ENCODE results near the gene GAPT. TPM values are rescaled to one million over a fixed set of nuclear protein-coding genes. Genes with fewer than 3 reads are reported as not detected.
A peak's percentile ranks its signal among the peaks of the same experiment; 100 is the strongest.

The GAPT gene
- total RNA-seq: 0.92 TPM
- long read RNA-seq: 0 reads

DNA sequence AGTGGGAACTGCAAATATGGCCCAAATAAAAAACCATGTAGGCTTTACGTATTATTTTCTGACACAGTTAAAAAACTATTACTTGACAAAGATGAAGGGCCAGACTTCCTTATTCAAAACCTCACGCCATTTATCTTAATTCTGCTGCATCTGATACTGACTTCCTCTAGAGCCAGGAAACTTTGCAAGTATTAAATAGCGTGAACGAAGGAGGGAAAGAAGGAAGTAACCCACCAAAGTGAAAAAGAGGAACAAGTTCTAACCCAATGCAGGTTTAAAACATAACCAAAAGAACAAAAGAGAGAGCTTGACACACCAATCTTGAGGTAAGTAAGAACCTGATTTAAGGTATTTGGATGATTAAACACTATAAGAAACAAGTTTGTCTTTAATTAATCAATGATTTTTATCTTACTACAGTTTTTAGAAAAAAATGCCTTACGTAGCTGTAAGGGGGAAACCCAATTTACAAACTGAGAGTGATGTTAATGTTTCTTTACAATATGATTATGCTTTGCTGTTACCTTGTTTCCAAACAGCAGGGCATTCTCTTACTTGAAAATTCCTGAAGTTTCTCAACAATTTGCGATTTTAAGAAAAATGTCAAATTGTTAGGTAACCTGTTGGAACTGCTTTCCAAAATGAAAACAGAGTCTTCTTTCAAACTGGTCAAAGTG is at the start of gene GAPT:
Gene GAPT, plus strand, starts transcription at position 220 of the 677 bp plus-strand sequence. CDS start 3,102 bp downstream, outside the sequence.
- DNase-seq (ENCODE audit: missing footprints) (no peak), ATAC-seq (no peak)
- intact Hi-C loops (cut with DNase I): loop anchor here (10.0 kb wide), 1 partner anchor 323 kb away; no protein-coding TSS in a partner anchor

DNA sequence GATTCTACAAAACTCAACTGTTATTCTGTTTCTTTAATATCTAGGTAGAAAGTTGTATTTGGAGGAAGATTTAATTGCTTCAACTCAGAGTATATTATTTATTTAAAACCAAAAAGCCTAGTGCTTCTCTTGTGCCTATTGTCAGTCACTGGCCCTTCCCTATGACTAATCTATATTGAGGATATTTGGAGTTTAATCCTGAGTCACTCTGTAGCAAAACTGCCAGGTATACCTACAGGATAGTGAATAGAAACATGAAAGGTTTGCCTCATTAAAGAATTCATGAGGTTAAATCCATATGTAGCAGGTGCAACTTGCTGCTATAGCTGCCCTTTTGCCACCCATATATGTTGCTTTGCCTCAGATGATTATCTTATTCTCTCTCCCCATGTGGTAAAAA is 46.4 kb upstream of the GAPT start:
- no peak for ATAC-seq
- intact Hi-C loops (cut with DNase I): no loop called here
- DNase-seq (ENCODE audit: missing footprints): no peak

DNA sequence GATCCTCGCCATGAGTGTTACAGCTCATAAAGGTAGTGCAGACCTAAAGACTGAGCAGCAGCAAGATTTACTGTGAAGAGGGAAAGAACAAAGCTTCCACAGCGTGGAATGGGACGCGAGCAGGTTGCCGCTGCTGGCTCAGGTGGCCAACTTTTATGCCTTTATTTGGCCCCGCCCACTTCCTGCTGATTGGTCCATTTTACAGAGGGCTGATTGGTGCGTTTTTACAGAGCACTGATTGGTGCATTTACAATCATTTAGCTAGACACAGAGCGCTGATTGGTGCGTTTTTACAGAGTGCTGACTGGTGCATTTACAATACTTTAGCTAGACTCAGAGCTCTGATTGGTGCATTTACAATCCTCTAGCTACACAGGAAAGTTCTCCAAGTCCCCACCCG is 45.2 kb upstream of the GAPT start:
- DNase-seq (ENCODE audit: missing footprints): peak; percentile 37
- intact Hi-C loops (cut with DNase I): no loop called here
- ATAC-seq: no peak

DNA sequence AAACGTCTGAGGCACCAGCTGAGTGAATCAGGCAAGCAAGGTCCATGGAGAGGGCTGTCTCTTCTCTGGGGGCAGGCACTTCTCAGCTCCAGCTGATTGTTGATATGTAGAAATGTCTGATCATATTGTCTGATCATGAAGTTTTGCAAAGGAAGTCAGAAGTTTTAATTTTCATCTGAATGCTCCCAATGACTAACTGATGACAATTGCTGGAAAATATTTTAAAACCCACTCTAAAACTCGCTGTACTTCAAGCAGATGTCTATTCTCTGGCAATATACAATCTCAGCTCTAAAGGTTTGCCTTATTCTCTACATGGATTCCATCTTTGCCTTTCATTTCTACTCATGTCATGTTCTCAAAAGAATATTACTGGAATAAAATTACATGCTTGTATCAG is 44.0 kb upstream of the GAPT start:
- DNase-seq (ENCODE audit: missing footprints) (no peak), ATAC-seq (no peak)
- intact Hi-C loops (cut with DNase I): no loop called here

DNA sequence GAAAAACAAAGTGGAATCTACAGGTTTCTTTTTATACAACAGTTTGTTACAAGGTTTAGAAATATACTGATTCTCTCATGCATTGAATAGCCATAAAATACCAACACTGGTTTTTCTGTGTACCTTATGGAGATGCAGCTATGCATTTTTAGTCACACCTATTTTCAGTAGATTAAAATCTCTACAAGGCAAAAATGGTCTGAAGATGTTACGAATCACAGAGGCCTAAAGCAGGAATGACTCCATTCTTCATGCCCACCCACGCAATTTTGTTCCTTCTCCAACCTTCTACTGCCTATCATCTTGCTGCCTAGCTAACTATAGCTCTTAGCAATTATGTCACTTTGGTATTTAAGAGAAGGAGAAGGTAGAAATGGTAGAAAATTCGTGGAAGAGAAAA is 41.2 kb upstream of the GAPT start:
- ATAC-seq: no peak
- intact Hi-C loops (cut with DNase I): loop anchor here (10.0 kb wide), 1 partner anchor 85 kb away; no protein-coding TSS in a partner anchor
- no peak for DNase-seq (ENCODE audit: missing footprints)

DNA sequence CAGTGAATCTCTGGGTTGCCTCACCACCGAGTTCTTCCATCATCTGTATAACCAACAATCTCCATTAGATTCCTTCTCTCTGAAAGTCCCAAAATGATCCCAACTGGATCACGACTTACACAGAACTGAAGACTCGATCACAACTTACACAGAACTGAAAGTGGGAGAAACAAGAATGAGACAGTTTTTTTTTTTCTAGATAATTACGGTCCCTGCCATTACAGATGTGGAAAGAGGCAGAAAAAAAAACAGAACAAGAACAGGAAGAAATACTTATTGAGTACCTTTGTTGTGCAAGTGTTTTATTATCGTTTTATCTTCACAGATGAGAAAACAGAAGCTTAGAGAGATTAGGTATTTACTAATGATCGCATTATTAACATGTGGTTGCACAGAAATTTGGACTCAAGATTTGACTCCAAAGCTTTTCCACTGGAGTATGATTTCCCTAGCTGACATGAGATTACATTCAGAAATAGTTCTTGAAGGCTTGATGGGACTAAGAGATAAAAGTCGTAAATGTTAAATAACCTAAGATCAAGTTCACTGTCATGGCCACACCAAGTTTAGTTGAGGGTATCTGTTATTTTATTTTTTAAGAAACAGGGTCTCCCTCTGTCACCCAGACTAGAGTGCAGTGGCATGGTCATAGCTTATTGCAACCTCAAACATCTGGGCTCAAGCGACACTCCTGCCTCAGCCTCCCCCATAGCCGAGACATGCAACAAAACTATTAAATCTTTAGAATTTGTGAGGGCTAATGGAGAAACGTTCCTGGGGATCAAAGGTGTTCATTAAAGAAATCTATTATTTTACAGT is 40.2 kb upstream of the GAPT start:
- no peak for DNase-seq (ENCODE audit: missing footprints)
- ATAC-seq: no peak
- intact Hi-C loops (cut with DNase I): loop anchor here (10.0 kb wide), 1 partner anchor 86 kb away; no protein-coding TSS in a partner anchor

DNA sequence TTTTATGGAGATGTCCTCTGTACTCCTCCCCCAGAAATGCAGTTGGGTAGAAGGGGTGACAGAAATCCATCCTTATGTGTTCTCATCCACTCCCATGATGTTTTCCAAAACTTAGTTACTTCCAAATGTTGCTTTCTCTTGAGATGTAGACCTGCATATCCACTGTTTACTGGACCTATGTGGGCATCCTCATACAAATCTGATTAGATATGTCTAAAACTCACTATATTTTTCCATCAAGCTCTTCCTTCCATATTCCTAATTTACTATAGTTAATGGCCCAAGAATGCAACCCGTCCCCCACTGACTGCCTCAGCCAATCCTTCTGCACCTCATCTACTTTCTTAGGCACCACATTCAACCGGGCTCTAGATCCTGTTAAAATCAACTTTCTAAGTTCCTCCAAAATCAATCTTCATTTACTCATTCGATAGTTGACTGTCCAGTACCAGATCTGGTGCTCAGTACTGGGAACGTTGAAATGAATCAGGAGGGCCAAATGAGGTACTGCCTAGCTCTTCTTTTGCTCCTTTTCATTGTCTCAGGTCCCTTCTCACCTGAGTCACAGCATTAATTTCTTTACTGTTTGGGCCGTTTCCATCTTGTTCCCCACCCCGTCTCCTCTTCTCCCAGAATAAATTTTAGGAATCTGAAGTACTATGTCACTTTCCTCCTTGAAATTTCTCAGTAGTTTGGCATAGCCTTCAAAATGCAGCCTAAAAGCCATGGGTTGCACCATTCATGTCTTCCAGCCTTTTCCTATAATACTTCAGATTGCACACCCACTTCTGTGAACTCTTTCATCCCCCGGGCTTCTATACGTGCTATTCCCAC is 39.3 kb upstream of the GAPT start:
- DNase-seq (ENCODE audit: missing footprints) (no peak), ATAC-seq (no peak)
- intact Hi-C loops (cut with DNase I): loop anchor here (10.0 kb wide), 1 partner anchor 87 kb away; no protein-coding TSS in a partner anchor

DNA sequence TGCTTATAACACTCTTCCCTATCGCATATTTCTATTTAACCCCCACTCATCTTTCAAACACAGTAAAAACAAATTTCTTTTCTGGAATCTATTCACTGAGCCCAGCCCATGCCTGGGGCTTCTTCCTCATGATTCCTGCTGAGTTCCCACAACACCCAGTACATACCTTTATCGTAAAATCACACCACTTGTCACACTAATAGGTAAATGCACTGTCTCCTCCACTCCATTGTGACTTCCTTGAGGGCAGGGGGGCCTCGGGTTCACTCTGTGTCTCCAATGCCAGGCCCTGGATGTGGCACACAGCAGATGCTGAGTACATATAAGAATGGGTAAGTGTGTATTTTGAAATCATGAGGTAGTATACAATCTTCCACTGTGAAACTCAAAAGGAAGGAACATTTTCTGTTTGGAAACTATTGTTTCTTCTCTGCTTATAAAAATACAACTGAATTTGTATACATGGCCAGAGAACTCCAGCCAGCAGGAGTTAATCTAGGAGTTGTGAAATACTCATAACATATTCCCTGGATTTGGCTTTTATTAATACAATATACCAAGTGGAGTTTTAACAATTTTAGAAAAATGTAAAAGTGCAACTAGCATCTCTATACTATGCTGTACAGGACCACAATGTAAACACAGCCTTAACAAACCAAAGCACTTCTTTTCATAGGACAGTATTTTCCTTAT is 38.5 kb upstream of the GAPT start:
- intact Hi-C loops (cut with DNase I): loop anchor here (10.0 kb wide), 1 partner anchor 88 kb away; no protein-coding TSS in a partner anchor
- DNase-seq (ENCODE audit: missing footprints) (no peak), ATAC-seq (no peak)

DNA sequence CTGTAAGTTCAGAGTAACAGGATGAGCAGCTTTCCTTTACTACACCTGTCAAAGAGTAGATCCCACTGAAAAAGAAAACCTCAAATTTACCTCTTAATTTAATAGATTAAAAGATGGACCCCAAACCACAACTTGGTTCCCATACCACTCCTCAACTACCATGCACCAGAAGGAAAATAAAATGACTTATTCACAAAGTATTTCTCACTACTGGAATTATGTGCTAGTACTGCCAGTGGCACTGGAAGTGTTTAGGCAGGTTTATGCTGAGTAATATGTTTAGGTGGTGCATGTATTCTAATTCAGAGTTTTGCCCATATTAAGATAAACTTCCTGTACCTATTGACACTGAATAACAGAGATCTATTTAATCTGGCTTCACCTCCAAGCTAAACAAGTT is 37.9 kb upstream of the GAPT start:
- intact Hi-C loops (cut with DNase I): loop anchor here (10.0 kb wide), 1 partner anchor 89 kb away; no protein-coding TSS in a partner anchor
- ATAC-seq (no peak), DNase-seq (ENCODE audit: missing footprints) (no peak)

DNA sequence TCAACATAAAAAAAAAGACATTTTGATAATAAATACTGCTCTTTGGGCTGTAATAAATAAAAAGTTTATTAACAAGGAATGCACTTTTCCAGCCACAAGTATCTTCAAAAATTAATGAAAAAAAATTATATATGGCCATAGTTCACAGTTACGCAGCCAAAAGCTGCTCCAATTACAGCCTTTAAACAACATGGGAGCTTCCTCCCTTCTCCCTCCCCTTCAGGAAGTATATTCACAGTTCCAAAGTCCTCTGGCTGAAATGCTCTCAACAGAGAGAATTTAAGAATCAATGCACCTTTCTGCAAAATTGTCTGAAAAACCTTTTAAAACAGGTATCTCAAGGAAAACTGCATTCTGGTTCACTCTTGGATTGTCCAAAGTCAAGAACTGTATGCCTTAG is 37.2 kb upstream of the GAPT start:
- ATAC-seq: no peak
- intact Hi-C loops (cut with DNase I): loop anchor here (10.0 kb wide), 1 partner anchor 89 kb away; no protein-coding TSS in a partner anchor
- DNase-seq (ENCODE audit: missing footprints): no peak

DNA sequence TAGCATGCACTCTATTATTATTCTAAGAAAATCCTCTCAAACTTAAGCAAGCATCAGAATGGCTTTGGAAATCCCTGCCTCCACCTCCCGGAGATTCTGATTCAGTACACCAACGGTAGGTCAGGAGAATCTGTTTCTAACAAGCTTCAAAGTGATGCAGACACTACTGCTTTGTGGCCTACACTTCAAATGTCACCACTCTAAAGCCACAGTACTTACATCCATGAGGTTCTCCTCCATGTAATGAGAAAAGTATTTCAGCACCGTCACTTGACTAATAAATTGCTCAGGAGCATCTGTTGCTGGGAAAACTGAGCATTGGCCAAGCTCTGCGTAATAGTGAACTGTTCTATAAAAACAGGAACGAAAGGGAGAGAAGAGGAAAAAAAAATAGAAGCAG is 36.2 kb upstream of the GAPT start:
- no peak for DNase-seq (ENCODE audit: missing footprints)
- ATAC-seq: no peak
- intact Hi-C loops (cut with DNase I): loop anchor here (5.0 to 10.0 kb wide), 5 partner anchors 90 to 383 kb away; no protein-coding TSS in a partner anchor

DNA sequence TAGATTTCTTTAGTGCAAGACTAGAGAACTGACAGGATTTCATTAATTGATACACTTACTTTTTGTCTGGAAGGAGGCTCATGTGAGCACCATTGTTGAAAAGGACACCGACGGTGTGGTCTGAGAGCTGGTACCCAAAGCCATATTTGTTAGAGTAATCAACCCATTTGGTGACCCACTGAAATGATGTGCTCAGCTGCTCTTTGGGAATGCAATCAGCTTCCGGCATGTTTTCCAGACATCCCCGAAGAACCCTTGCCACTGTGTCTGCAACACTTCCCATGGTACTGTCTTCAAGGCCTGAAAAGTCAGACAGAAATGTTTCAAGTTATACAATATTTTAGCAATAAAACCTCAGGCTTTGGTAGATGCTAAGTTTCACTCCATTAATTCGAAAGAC is 35.8 kb upstream of the GAPT start:
- ATAC-seq: no peak
- intact Hi-C loops (cut with DNase I): loop anchor here (5.0 to 10.0 kb wide), 5 partner anchors 91 to 383 kb away; no protein-coding TSS in a partner anchor
- no peak for DNase-seq (ENCODE audit: missing footprints)

DNA sequence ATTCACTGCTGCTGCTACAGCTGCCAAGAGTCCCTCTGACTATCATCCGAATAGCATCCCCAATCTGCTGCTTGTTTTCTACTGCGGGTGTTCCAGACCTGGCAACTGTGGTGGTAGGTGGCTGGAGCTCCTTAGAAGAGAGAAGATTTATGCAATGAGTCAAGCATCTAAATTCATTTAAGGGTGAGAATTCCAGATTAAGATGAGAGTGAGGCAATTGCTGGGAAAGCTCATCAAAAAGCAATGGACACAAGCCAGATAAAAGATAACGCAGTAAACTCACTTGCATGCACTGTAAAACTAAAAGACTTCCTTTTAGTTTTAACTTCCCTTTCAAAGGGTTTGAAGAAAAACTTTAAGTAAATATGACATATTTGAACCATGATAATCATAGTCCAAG is 35.2 kb upstream of the GAPT start:
- intact Hi-C loops (cut with DNase I): loop anchor here (5.0 to 10.0 kb wide), 5 partner anchors 91 to 384 kb away; no protein-coding TSS in a partner anchor
- ATAC-seq (no peak), DNase-seq (ENCODE audit: missing footprints) (no peak)

DNA sequence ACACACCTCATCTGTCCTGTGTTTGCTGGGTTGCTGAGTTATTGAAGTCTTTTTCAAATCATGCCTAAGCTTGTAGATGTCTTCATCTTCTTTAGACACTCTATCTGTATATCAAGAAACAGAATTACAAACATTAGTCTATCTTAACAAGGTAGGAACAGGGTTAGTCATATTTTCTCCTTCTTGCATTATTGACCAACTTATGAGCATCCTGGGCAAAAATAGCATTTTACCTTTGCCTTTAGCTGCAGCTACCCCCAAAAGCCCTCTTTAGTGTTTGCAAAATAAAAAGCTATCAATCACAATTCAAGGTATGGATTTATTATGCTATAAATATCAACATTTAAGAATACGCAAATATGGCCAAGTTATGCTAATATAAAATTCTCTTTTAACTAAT is 34.7 kb upstream of the GAPT start:
- intact Hi-C loops (cut with DNase I): loop anchor here (5.0 to 10.0 kb wide), 5 partner anchors 92 to 384 kb away; no protein-coding TSS in a partner anchor
- DNase-seq (ENCODE audit: missing footprints) (no peak), ATAC-seq (no peak)

DNA sequence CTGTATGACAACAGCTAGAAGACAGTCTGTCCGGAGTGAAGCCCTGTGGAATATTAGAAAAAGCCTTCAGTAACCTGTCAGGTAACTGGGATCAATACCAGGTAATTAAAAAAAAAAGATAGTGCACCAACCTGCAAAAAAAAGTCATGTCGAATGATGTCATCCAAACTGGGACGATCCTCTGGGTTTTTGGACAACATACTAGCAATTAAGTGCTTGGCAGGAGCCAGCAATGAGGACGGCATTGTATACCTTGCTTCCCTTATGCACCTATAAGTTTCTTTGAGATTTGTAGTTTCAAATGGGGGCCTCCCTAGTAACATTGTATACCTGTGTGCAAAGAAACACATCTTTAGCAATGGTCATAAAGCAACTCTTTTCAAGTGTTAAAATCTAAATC is 34.2 kb upstream of the GAPT start:
- intact Hi-C loops (cut with DNase I): loop anchor here (5.0 to 10.0 kb wide), 5 partner anchors 92 to 385 kb away; no protein-coding TSS in a partner anchor
- ATAC-seq: no peak
- DNase-seq (ENCODE audit: missing footprints): no peak

DNA sequence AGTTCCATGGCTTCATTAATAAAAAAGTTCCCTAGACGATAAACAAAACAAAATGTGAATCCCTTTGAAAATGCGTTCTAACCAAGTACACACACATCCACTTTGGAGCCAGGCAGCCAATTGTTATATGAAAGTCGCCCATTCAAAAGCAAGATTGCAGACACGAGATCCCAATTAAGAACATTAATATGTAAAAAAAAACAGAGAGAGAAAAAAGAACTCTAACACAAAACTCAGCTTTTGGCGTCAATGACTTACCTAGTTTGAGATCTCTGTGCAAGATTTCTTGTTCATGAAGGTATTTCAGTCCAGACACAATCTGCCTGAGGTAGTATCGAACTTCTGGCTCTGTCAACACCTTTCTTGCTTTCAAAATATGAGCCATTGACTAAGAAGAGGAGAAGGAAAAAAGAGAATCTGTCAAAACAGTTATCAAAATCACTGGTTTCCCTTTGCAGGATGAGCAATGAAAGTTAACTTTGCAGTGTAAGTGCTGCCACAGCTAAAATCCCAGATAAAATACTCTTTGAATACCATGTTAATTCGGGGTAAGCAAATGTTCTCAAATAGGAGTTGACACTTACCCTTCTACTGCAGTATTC is 33.0 kb upstream of the GAPT start:
- no peak for ATAC-seq
- intact Hi-C loops (cut with DNase I): loop anchor here (5.0 to 10.0 kb wide), 5 partner anchors 93 to 386 kb away; no protein-coding TSS in a partner anchor
- no peak for DNase-seq (ENCODE audit: missing footprints)

DNA sequence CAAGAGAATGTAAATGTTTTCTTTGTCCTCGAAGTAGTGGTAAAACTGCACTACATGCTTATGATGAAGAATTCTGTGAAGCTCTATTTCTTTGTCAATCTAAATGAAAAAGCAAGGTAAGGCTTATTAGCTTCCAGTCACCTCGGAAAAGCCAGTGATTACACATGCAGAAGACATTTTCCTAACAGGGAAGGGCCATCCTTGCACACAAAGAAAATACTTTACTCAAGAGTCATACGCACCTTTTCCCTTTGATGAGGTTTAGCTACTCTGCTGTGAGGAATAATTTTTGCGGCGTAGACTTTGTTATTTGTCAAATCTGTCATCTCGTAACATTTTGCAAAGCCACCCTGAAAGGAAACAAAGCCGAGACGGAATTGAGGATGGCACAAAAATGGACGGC is 32.5 kb upstream of the GAPT start:
- DNase-seq (ENCODE audit: missing footprints) (no peak), ATAC-seq (no peak)
- intact Hi-C loops (cut with DNase I): loop anchor here (5.0 to 10.0 kb wide), 5 partner anchors 94 to 386 kb away; no protein-coding TSS in a partner anchor
